GM19452 (cell line): Measurements from ENCODE around the gene OR2M7.
"Not testable (repeated sequence)": the region's sequence is repeated elsewhere in the genome, so short reads cannot be mapped to it uniquely, and the experiment has no call there.

Experiments used
- ATAC-seq: cut with Tn5 transposase; IDR thresholded peaks from one replicate; pipeline ENCODE4 v1.9.1; 2021; ENCODE audit not compliant: unreplicated experiment

Gene OR2M7

DNA sequence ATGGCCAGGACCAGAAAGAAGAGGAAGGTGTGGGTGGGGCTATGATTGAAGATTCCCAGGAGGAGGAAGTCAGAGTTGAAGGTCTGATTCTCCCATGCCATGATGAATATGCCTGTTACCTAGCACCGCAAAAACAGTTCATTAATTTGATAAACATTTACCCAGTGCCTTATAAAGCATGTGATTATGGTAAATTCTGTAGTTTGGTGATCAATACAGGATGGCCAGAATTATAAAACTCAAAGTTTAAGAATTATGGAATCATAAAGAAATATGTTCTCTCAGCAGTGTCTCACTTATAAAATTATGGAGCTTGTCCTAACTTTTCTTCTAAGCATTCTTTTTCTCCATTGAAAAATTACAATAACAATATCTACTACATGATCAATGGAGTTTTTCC, at the start of gene OR2M7:
OR2M7 (minus strand) TSS at position 101 of the 400 bp plus-strand sequence; CDS start at position 101, 0 bp downstream.
- ATAC-seq: no peak

- no peak for ATAC-seq
Measured at GRCh38 chr1:248373761-248374160, 49.4 kb upstream of the OR2M7 start.

DNA sequence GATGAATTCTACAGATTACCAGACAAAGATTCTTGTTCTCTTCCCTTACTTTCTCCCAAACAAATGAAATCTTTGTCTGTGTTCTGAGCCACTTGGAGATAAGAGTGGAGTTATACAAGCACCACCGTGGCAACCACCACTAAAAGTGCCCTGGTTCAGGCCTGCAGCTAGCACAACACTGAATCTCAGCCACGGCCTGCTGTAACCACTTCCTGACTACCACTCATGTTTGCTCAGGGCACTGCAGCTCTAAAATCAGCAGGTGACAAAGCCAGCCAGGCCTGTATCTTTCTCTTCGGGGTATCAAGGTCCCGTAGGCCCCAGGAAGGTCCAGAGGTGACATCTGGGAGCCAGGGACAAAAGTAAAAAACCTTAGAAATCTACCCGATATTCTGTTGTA, 48.0 kb upstream of the OR2M7 start:
- no peak for ATAC-seq

DNA sequence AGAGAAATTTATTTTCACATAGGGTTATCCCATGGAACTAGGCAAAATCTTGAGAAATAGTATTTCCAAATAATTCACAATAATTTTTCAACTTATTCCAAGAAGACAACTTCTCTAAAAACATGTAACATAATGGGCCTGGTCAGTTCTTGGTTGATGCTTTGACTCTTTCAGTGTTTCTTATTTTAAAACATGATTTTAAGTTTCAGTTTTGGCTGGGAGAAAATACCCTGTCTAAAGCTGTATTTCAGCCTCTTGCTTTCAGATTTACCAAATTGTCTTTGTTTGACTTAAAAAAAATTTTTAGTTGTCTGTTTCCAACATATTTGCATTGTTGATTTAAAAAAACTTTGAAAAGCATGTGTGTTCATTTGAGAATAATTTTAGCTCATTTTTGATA, 42.2 kb upstream of the OR2M7 start:
- no peak for ATAC-seq

- ATAC-seq: no peak
Measured at GRCh38 chr1:248361121-248361715, 36.9 kb upstream of the OR2M7 start, which contains the start of gene OR2T4. TSS of gene OR2T4 (plus strand) at chr1:248361665. CDS start at chr1:248361665, 0 bp downstream.

GRCh38 chr1:248359415-248359814, 35.0 kb upstream of the OR2M7 start:
- ATAC-seq: no peak

DNA sequence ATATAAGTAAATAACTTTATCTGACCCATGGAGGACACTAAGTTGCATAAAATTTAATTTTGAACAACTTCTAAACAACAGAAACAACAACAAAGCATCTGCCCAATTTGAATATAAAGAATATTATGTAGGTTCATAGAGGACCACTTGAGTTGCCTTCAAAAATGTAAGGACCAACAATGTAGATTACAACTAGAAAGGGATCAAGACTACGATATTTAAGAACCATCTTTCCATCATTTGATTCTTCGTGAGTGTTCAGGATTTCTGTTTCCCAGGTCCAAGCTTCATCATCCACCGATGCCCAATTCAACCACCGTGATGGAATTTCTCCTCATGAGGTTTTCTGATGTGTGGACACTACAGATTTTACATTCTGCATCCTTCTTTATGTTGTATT, 24.1 kb upstream of the OR2M7 start, which contains the start of gene OR14C36:
OR14C36 (plus strand) TSS at position 301 of the 400 bp plus-strand sequence; CDS start at position 301, 0 bp downstream.
- no peak for ATAC-seq

GRCh38 chr1:248343451-248343850, 19.1 kb upstream of the OR2M7 start:
- no peak for ATAC-seq

DNA sequence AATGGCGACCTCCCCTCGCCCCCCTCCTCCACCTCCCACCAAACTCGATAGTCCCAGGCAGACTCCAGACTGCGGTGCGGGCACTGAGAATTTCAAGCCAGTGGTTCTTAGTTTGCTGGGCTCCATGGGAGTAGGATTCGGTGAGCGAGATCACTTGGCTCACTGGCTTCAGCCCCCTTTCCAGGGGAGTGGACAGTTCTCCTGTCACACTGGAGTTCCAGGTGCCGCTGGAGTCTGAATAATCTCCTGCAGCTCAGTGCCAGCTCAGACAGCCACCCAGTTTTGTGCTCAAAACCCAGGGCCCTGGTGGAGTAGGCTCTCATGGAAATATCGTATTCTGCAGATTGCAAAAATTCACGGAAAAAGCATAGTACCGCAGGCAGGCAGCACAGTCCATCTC, 7.6 kb downstream of the OR2M7 start:
- ATAC-seq: no peak

DNA sequence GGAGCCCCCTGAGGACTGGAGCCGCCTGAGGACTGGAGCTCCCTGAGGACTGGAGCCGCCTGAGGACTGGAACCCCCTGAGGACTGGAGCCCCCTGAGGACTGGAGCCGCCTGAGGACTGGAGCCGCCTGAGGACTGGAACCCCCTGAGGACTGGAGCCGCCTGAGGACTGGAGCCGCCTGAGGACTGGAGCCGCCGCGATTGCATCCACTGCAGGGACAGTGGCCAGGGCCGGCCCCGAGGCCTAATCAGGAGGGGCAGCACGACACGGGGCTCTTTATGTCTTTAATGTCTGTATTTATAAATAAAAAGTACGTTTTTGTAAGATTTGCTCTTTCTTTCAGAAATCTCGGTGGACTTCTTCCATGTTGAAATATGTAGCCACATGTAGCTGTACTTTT, 17.6 kb downstream of the OR2M7 start:
- ATAC-seq: not testable (repeated sequence)

- ATAC-seq: no peak
Measured at GRCh38 chr1:248306103-248306502, 18.3 kb downstream of the OR2M7 start.

GRCh38 chr1:248305672-248306071, 18.7 kb downstream of the OR2M7 start:
- not testable (repeated sequence) for ATAC-seq

GRCh38 chr1:248303324-248303723, 21.0 kb downstream of the OR2M7 start, which contains the start of gene OR2T12:
TSS of gene OR2T12 (minus strand) at chr1:248303424. CDS start at chr1:248295578, 7,846 bp downstream.
- ATAC-seq: no peak

GRCh38 chr1:248288391-248288790, 36.0 kb downstream of the OR2M7 start:
- no peak for ATAC-seq

GRCh38 chr1:248277876-248278275, 46.5 kb downstream of the OR2M7 start, which contains the start of gene OR2T33:
TSS of gene OR2T33 (minus strand) at chr1:248277976. CDS start at chr1:248273814, 4,162 bp downstream.
- ATAC-seq: no peak
